Suppressor macrophage treated with lipopolysaccharide for 4 hours (primary cell): Measurements from ENCODE around the gene JPH3.

Experiments
- DNase-seq: peaks from one replicate; pipeline ENCODE4 v3.0.0-alpha.2; 2020

JPH3 gene

DNA sequence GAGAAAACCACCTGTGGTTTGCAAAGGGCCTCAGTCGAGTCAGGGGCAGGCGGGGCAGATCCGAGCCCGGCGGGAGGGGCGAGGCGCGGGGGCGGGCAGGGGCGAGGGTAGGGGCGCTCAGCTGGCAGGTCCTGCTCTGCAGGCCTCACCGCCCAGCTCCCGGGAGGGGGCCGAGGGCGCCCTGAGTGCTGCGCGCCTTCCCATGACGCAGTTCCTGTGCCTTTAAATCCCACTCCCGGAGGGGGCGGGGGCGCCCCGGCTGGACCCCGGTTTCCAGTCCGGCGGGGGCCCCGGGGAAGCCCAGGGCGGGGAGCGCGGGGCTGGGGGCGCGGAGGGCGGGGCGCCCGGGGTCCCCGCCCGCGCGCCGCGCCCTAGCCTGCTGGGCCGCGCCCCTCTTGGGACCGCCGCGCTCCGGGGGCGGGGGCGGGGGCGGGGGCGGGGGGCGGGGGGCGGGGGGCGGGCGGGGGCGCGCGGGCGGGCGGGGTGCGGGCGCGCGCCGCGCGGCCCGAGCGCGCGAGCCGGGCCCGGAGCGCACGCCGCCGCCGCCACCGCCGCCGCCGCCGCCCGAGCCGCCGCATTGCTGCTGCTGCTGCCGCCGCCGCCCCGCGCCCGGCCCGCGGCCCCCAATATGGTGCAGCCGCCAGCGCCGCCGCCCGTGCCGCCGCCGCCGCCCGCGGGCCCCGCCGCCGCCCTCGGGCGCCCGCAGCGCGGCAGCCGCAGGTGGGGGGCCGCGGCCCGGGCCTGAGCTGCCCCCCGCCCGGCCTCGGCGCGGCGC, at the start of gene JPH3:
TSS of gene JPH3 (plus strand) at position 508 of the 775 bp plus-strand sequence. CDS start 639 bp downstream, outside the sequence.
- DNase-seq: no peak

DNA sequence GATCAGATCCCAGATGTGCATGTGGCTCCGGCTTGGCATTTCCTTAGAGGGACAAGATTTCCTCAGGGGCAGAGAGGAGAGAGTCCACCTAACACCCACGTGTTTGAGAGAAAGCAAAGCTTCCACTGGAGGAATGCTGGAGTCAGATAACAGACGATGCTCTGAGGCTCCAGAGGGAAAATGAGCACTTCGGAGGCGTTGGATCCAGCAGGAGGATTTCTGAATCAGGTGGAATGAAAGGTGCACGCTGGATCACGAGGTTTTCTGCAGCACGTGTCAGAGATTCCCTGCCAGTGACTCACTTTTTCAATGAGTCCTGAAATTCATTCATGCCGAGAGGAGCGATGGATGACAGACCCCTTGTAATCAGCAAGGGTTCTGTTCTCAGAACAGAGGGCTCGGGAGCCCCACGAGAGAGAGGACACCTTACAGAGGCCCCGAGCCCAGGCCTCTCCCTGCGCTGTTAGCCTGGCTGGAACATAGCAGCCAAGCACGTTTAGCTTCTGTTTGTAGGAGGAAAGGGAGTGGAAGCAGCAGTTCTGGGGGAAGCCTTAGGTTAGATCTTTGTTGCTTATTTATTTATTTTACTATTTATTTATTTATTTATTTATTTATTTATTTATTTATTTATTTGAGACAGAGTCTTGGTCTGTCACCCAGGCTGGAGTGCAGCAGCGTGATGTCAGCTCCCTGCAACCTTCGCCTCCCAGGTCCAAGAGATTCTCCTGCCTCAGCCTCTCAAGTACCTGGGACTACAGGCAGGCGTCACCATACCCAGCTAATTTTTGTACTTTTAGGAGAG, 49.3 kb upstream of the JPH3 start:
- no peak for DNase-seq

DNA sequence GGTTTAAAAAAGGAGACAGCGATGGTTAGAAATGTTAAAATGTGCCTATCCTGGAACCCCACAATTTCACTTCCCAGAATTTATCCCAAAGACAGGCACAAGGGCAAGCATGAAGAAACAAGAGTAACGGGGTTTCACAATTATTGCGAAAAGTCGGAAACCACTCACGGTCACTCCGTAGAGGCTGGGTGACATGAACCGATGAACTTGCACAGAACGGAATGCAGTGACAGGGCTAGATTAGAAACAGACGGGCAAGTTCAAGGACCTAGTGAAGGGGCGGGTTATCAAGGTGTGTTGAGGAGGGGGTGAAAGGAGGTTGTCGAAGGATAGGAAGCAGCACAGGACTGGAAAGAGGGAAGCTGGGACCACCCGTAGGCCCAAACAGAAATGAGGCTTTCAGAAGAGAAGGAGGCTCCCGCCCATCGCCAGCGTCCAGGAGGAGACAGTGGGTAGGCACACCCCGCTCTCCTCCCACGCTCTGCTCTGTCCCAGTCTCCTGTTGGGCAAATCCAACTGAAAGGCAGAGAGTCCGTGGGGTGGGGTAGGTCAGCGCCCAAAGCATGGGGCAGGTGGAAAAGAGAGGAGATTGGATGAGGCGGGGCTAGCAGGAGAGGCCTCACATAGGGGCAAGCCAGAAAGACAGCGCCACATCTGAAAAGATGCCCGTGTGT, 47.4 kb upstream of the JPH3 start:
- peak; percentile 96 for DNase-seq

DNA sequence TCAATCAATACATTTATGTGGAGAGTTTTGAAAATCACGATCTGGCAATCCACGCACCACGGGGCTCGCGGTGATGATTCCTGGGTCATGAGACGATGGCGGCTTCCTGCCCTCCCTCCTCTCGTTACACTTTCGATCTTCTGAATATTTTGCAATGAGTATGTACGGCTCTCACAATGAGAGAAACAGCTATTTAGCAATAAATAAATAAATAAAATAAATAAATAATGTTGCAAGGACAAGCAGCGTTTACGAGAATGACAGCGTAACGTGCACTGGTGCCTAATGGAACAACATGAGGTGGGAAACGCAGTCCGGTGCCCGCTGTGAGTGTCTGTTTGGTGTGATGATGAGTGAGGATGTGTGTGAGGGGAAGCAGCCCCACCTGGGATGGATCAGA, 46.7 kb upstream of the JPH3 start:
- peak; percentile 83 for DNase-seq

DNA sequence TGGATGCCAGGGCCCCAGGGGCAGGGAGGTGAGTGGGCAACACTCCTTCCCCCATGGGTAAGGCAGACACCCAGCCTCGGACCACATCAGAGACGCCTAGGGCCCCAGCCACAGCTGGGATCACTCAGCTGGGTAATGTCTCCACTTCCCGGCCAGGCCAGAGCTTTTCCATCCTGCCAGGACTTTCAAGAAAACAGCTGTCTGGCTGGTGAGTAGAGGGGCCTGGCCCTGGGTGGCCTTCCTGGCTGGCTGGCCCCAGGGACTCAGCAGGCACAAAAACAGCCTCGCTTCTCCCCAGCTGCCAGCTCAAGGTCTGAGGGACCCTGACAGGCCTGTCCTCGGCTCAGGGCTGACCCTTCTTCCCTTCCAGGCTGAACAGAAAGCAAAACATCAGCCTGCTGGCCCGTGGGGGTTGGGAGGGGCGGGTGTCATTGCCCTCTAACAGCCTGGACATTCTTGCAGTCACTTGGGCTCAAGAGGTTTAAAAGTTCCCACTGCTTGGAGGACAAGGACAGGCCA, 45.3 kb upstream of the JPH3 start:
- DNase-seq: peak; percentile 32

DNA sequence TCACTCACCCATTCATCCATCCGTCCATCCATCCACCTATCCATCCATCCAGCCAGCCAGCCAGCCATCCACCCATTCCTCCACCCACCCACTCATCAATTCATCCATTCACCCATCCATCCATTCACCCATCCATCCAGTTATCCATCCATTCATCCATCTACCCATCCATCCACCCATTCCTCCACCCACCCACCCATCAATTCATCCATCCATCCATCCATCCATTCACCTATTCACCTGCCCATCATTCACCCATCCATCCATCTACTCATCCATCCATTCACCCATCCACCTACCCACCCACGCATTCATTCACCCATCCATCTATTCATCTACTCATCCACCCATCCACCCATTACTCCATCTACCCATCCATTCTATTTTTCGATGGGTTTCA, 43.6 kb upstream of the JPH3 start:
- DNase-seq: no peak

DNA sequence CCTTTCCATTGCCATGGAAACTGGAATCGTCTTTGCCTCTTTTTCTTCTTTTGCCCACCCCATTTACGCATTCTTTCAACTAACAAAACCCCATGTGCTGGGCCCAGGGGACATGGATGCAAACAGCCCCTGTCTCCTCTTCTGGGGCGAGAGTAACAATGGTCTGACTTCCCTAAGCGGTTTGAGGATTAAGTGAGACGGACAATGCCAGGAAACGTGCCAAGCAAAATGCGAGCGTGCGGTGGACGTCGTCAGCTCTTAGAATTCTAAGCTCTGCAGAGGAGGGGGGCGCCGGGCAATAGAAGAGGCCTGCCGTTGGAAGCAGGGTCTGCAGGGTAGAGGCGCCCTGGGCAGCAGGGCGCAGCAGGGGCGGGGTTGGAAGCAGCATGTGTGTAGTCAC, 42.4 kb upstream of the JPH3 start:
- no peak for DNase-seq

DNA sequence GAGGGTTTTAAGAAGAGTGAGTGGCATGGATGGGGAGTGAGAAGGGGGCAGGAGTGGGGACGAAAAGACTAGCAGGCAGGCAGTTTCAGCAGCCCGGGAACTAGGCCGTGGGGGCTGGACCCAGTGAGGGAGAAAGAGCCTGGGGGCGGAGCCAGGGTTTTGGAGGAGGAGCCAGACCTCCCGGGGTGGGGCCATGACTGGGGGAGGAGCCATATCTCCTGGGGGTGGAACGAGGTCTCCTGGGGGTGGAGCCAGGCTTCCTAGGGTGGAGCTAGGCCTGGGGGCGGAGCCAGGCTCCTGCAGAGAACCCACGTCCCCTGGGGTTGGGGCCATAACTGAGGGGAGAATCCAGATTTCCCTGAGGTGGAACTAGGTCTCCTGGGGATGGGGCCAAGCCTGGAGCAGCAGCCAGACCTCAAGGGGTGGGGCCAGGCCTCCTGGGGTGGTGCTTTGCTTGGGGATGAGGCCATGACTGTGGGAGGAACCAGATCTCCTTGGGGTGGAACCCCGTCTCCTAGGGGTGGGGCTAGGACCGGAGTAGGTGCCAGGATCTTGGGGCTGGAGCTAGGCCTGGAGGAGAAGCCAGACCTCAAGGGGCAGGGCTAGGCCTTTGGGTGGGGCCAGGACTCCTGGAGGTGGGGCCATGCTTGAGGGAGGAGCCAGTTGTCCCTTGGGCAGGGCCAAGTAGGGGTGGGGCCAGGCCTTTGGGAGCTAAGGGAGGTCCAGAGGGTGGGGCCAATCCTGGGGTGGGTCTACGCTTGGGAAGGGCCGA, 41.7 kb upstream of the JPH3 start:
- DNase-seq: peak; percentile 46

DNA sequence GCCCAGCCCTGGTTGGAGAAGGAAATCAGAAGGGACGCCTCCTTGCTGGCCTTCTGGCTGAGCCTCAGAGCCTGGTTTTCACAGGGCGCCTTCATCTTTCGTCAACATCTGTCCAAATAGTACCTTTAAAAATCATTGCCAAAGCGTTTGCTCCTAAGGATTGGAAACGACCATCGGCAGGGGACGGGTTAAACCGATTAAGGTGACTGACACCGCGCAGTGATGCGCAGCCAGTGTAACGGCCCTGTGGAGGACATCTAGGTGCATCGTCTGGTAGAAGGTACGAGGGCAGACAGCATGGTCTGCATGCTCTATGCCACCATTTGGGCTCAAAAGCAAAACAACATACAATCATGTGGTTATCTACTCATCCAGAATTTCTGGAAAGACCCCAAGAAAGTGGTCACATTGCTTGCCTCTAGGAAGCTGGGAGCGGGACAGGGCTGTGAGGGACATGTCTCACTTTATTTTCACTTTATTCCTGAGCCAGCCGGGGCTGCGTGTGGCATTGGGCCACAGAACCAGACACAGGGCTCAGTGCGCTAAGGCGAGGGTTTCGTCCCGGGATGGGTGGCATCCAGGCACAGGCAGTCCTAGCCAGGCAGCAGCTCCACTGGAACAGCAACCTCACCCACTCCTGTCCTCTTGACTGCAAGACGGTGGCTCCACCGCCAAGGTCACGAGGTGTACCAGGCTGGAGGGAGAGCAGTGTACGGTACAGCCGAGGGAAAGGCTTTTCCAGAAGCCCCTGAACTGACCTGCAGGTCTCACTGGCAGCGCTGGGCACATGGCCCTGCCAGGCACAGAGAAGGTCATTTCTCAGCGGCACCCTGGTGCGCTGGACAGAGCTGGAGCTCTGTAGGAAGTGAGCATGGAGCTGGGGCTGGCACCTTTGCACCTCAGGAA, 40.9 kb upstream of the JPH3 start:
- no peak for DNase-seq

DNA sequence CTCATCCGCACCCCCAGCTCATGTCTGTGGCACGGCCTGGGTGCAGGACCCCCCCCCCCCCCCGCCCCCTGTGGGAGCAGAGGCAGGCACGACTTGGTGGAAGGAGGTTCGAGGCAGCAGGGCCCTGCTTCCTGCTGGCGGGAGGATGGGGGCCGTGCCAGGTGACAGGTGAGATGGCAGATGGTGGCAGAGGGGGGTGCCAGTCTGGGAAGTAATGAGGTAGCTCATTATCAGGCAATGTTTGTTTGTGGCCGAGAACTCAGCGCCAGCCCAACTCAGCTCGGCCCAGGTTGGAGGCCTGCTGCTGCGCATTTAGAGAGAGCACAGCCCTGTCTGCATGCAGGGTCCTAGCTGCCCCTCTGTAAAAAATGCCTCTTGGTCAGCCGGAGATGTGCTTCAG, 40.1 kb upstream of the JPH3 start:
- DNase-seq: no peak

DNA sequence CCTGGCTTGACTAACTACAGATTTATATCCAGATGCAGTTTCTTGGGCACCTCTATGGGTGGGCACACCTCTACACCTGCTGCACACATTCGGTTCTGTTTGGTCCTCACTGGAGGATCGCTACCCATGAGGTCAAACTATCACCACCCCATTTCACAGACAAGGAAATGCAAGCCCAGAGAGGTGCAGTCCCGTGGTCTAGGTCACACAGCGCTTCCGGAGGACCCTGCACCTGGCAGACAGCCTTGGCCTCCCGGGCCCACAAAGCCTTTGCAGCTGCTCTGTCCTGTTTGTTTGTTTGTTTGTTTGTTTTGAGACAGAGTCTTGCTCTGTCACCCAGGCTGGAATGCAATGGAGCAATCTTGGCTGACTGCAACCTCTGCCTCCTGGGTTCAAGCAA, 39.3 kb upstream of the JPH3 start:
- DNase-seq: no peak

DNA sequence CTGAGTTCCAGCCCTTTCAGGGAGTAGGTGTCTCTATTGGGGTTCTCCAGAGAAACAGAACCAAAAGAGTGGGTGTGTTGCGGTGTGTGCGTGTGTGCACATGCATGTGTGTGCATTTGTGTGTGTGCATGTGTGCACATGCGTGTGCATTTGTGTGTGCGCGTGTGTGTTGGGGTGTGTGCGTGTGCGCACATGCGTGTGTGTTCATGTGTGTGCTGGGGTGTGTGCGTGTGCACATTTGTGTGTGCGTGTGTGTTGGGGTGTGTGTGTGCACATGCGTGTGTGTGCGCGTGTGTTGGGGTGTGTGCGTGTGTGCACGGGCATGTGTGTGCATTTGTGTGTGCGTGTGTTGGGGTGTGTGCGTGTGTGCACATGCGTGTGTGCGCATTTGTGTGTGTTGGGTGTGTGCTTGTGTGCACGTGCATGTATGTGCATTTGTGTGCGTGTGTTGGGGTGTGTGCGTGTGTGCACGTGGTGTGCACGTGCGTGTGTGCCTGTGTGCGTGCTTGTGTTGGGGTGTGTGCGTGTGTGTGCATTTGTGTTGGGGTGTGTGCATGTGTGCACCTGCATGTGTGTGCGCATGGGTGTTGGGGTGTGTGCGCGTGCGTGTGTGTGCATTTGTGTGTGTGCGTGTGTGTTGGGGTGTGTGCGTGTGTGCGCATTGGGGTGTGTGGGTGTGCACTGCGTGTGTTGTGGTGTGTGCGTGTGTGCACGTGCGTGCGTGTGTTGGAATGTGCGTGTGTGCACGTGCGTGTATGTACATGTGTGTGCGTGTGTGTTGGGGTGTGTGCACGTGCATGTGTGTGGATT, 38.4 kb upstream of the JPH3 start:
- no peak for DNase-seq

DNA sequence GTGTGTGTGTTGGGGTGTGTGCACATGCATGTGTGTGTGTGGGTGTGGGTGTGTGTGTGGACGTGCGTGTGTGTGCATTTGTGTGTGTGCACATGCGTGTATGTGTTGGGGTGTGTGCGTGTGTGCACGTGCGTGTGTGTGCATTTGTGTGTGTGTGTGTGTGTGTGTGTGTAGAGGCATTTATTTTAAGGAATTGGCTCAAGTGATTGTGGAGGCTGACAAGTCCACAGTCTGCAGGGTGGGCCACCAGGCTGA, 37.9 kb upstream of the JPH3 start:
- no peak for DNase-seq

DNA sequence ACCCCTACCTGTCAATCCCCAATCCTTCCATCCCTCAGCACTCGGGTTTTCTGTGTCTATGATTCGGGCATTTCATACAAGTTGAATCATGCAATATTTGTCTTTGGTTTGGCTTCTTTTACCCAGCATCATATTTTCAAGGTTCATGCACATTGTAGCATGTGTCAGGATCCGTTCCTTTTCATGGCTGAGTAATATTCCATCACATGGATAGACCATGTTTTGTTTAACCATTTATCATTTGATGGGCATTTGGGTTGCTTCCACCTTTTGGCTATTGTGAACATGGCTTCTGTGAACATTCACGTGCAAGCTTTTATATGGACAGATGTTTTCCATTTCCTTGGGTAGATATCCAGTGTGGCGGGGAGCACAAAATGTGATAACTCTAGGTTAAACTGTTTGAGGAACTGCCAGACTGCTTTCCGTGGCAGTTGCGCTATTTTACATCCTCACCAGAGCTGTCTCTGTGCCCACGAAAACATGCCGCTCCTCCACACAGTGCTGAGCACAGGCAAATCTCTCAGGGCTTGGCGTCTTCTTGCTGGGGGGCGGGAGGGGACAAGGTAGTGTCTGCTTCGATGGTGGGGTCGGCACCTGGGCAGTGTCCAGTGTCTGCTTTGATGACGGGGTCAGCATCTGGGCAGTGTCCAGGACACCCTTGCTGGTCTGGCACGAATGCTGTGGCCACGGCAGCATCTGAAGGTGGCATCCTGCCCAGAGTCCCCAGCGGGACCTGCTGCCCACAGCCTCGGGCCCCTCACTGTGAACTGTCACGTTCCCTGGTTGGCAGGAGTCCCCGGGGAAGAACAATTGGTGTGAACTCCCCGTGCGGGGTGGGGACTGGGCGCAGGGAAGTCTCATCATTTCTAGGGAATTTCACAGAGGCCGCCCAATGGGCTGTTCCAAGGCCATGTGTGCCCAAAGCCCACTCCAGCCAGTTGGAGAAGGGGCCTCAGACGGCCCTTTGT, 32.4 kb upstream of the JPH3 start:
- no peak for DNase-seq

DNA sequence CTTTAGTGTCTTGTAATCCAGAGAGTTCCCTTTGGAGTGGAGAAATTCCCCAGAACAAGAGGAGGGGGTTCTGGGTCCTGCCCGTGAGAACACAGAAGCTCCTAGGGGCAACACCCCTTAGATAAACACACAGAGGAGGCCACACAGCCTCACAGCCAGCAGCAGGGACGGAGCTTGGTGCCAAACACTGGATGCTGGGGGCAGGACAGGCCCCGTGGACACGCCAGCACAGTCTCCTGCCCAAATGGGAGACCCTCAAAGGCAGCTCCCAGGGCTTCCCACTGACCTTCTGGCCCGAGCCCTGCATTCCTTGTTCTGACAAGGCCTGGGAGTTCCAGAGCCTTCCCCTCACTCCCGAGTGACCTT, 31.8 kb upstream of the JPH3 start:
- no peak for DNase-seq

DNA sequence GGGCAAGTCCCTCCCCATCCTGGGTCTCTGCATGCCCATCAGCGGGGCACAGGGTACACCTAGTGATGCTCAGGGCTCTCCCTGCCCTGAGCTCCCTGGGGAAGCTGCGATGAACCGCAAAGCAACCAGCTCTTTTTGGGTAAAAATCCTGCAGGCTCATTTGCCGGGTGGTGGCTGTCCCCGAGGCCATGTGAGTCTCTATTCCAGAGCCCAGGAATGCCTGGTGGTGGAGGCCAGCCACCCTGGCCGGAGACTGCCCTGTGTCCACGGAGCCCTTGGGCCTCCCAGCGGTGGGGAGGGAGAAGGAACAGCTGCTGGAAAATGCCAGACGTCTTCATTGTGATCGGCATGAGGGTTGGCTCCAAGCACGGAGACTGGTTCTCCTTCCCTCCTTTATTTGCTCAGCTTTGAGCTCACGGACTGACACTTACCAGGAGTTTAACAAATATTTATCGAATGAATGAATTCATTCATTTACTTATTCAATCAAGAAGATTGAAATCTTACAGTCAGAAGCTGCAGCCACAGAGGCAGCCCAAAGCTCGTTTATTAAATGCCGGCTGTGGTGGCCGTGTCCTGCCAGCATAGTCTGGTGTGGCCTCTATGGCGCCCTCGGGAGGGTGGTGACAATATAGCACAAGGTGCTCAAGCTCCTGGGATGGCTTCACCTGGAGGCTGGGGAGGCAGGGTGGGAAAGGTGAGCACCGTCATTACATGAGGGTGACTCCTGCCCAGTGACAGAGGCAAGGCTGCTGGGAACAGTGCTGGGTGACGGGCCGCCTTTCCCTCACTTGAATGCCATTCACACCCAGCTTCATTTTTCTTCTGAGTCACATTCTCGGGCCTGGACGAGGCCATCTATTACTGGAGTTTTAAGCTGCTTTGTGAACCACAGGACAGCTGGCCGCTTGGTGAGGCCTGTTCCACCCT, 31.1 kb upstream of the JPH3 start:
- peak; percentile 37 for DNase-seq

DNA sequence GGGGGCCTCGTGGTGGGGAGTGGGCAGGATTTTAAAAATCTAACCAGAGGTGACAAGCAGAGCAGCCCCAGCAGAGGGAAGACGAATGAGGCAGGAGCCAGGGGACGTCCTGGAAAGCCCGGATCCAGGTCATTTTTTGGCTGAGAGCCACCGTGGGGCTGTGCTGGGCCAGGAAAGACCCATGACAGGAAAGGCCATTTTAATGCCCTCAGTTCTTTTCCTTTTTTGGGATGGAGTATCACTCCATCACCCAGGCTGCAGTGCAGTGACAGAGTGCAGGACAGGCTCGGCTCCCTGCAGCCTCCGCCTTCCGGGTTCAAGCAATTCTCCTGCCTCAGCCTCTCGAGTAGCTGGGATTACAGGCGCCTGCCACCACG, 30.5 kb upstream of the JPH3 start:
- DNase-seq: no peak

DNA sequence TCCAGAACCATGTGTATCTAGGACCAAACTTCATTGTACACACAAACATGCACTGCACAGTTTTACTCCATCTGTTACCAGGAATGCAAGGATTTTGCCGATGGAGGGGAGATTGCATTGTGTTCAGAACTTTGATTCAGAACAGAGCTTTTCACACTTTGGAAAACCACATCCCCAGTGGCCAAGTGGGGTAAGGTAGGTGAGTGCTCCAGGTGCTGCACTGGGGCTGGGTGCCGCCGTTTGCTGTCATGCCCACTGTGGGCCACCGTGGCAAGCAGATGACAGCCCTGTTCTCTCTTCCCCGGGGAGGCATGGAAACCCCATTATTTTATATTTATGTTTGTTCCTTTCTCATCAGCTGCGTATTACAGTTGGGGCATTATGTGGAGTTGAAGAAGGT, 29.3 kb upstream of the JPH3 start:
- no peak for DNase-seq
